GM03348 (cell line): ENCODE measurements around the gene ADO.

Experiments used
- DNase-seq: peaks from one replicate; pipeline ENCODE4 v3.0.0; 2012; ENCODE audit warnings: low spot score

ADO gene

DNA sequence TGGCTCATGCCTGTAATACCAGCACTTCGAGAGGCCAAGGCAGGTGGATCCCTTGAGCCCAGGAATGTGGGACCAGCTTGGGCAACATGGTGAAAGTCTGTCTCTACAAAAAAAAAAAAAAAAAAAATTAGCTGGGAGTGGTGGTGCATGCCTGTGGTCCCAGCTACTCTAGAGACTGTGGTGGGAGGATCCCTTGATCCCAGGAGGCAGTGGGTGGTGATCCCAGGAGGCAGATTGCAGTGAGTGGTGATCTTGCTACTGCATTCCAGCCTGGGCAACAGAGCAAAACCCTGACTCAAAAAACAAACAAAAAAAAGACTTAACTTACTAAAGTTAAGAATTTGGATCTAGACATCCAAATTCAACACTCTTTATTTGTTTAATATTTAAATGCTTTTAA lies 10.2 kb upstream of the ADO start:
- peak; percentile 56 for DNase-seq

DNA sequence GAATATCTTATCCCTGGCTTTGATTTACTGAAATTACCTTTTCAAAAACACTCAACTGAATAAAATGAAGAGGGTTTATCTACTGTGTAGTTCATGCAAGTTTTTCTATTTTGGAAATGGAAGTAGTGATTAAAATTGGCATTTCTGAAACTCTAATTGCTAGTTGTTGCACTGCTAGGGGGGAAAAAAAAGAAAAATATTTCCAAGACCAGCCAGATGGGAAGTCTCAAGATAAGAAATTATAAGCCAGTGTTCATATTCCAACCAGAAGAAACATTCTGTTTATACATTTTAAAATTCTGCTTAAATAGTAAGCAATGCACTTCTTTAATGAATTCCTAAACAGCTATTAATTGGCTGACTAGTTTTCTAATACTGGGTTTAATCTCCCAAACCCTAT lies 9.4 kb upstream of the ADO start:
- DNase-seq = no peak

DNA sequence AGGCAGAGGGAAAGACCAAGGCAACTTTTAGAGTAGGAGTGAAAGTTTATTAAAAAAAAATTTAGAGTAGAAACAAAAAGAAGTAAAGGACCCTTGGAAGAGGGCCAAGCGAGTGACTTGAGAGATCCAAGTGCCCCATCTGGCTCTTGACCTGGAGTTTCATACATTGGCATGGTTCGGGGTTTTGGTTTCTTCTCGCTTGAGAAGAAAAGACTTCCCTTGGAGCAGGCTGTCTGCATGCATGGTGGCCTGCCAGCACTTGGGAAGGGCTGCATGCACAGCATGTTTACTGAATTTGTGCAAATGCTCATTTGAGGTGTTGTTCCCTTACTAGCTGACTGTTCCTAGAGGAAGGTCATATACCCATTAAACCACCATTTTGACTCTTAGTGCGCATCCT lies 8.8 kb upstream of the ADO start:
- no peak for DNase-seq

DNA sequence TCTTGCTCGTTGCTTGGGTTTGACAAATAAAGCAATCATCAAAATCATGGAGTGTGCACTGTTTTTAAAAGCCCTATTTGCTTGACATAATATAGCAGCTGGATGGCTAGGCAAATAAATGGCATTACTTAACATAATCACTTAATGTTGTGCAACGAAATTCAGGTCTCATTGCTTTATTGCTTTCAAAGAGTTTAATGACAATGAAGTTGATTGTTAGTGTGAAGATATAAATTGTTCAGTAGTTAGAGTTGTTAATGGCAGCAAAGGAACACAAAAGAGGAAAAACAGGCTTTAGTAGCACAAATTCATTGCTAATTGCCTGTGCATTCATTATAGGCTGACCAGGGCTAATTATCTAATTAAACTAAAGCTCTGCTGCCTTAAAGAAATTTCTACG lies 7.6 kb upstream of the ADO start:
- no peak for DNase-seq

DNA sequence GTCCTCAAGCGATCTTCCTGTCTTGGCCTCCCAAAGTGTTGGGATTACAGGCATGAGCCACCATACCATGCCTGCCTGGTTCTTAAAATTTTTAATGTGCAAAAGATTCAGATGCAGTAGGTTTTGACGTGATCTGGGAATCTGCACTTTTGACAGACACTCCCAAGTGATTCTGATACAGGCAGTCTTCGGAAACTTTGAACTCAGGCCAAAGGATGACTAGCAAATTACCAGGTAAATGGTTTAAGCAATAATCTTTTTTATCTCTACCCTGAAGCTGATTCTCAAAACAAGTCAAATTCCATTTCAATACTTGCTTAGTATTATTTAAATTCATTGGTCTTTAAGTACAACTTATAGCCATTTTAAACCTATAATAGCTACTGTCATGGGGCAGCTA lies 2.6 kb upstream of the ADO start:
- no peak for DNase-seq

DNA sequence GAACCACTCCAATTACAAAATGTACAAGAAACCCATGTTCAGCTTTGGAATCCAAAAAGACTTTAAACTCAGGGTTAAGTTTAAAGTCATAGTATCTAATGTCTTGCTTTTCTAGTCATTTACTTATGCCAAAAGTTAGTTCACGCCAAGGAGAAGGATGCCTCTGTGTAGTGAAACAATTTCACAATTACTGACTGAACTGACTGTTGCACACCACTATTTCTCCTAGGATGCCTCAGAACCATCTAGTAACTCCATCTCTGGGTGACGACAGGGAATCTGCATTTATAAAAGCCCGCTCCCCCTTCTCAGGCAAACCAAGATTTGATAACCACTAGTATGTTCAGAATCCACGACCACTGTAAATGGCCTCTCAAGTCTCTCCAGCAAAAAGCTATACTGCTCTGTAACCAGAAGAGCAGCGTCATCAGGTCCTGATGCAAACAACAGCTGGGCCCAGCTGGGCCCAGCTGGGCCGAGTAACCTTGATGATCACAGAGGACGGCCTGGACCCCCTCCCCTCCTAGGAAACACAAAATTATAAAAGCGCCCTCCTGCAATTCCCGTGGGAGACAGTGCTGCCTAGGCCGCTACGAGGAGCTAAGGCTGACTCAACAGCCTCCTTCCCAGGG lies 680 bp upstream of the ADO start:
- DNase-seq = peak; percentile 10

DNA sequence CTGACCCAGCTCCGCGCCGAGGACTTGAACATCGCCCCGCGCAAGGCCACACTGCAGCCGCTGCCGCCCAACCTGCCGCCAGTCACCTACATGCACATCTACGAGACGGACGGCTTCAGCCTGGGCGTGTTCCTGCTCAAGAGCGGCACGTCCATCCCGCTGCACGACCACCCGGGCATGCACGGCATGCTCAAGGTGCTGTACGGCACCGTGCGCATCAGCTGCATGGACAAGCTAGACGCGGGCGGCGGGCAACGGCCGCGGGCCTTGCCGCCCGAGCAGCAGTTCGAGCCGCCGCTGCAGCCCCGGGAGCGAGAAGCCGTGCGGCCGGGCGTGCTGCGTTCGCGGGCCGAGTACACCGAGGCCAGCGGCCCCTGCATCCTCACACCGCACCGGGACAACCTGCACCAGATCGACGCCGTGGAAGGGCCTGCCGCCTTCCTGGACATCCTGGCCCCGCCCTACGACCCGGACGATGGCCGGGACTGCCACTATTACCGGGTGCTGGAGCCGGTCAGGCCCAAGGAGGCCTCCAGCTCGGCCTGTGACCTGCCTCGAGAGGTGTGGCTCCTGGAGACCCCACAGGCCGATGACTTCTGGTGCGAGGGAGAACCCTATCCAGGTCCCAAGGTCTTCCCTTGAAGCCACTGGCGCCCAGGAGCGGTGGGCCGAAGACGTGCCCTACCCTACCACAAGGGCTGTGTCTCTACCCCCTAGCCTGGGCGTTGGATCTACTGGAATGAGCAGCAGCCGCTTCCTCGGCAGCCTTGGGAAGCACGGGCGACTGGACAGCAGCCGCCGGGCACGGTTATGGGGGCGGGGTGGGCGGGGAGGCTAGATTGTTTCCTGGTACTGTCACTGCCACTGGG lies 945 bp downstream of the ADO start:
- DNase-seq = peak; percentile 77

DNA sequence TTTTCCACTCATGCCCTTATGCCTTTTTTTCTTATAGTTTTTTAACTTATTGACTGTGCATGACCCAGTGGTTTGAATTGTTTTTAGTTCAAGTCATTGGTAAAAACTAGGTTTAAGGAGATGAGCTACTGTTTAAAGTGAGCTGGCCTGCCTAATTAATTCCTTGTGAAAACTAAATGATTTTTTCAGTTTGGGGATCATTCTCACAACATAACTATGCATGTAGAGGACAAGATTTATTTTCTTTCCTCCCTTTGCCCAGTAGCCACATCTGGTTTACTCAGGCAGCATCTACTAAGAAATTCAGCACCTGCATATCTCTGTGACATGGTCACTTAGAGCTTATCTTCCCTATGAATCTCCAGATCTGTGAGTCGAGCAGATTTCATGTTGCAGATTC lies 1.7 kb downstream of the ADO start:
- DNase-seq = peak; percentile 33

DNA sequence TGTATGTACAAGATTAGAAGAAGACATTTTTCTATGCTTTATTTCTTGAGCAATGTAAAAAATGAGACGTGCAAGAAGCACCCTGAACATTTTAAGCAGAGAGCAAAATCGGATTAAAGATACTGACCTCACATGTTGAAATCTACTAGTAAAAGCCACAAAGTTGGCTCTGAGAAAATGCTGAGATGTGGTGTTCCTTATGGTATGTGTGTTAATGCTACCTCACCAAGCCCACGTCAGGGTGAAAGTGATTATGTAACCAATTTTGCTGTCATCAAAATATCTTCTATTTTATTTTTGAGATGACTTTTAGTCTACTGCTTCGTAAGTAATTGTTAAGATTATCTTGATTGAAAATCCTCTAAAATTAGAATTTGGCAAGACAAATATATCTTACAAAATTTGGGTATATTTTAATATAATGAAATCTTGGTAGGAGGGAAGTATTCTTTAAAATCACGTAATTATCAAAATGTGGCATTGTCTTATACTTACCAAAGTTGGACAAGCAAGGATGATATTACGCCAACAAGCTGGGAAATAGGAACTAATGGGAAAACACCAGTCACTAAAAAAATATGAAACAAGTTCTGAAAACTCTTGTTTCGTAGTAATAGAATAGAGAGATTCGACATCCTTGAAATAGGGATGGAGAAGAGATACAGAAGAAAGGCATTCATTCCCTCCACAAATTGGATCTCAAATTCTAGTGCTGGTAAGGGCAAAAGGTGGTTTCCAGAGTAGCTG lies 5.8 kb downstream of the ADO start:
- no peak for DNase-seq

DNA sequence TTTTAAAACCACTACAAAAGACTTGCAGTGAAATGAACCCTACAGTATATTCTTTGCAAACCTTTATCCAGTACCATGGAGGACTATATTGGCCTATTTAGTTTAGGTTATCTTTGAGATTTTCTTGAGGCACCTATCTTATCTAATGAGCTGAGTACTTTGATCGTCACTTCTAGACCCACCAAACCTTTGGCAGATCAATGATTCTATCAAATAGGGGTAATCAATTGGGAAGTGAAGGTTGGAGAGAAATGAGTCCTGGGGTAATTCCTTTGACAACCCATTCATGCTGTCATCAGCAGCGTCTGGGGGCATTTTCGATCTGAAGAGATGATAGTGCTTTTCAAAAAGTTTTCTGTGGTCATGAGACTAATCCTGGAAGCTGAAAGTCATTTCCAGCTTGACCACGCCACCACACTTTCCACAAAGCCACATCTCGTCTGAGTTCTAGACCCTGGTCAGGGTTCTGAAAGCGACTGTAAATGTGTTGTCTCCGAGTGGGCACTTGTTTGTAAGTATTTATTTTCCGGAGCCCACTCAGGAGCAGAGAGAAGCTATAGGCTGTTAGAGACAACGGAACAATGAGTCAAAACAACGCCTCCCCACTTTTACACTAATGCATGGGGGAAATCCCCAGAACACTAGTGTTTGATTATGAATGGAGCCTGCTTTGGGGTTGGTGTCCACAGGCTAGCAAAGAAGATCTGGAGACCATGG lies 6.8 kb downstream of the ADO start:
- no peak for DNase-seq

DNA sequence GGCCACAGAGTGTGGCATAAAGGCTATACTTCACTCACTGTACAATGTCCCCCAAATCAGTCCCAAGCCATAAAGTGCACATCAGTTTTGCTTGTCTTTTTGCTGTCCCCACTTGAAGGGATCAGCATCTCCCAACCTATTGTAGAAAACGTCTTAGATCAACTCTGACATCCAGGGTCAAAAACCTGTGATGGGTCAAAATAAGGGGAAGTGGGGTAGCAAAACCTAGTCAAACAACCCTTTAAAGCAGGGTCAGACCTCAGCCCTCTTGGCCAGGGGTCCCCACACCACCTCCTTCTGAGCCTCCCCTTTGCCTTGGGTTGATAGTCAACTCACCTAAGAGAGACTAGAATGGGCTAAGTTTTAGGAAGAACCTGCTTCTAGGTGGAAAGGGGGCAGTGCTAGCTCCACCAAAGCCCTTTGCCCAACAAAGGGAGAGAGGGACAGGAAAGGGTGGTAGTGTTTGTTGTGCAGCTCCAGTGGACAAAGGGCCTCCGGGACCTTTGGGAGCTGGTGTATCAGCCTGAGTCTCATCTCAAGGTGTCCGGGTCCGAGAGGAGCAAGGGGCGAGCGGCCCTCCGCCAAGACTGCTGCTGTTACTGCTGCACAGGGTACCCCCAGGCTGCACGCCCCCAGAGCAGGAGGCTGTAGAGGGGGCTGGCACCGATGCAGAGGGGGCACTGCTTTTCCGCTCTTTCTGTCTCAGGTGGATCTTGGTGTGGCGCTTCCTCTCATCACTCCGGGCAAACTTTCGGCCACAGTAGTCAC lies 8.3 kb downstream of the ADO start:
- no peak for DNase-seq

DNA sequence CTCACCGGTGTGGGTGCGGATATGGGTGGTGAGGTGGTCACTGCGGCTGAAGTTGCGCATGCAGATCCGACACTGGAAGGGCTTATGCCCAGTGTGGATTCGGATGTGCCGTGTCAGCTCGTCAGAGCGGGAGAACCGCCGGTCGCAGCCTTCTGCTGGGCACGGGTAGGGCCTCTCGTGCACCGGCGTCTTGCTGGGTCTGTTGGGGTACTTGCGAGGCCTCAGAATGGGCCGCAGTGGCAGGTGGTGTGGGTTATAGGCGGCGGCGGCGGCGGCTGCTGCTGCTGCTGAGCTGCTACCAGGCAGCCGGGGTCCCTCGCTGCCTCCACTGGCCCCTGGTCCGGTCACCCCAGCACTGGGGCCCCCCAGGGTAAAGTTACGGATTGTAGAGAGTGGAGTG lies 8.9 kb downstream of the ADO start:
- no peak for DNase-seq

DNA sequence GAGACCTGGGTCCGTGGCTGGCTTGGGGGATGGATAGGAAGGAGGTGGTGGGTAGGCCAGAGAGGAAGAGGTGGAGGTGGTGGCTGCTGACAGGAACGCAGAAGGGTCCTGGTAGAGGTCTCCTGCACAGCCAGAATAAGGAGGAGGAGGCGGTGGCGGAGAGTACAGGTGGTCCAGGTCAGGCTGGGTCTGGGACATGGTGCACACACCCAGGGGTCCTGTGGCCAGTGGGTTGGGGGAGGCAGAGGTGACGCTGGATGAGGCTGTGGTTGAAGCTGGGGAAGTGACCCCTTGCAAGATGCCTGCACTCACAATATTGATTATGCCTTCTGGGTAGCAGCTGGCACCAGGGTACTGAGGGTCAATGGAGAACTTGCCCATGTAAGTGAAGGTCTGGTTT lies 9.5 kb downstream of the ADO start:
- no peak for DNase-seq

DNA sequence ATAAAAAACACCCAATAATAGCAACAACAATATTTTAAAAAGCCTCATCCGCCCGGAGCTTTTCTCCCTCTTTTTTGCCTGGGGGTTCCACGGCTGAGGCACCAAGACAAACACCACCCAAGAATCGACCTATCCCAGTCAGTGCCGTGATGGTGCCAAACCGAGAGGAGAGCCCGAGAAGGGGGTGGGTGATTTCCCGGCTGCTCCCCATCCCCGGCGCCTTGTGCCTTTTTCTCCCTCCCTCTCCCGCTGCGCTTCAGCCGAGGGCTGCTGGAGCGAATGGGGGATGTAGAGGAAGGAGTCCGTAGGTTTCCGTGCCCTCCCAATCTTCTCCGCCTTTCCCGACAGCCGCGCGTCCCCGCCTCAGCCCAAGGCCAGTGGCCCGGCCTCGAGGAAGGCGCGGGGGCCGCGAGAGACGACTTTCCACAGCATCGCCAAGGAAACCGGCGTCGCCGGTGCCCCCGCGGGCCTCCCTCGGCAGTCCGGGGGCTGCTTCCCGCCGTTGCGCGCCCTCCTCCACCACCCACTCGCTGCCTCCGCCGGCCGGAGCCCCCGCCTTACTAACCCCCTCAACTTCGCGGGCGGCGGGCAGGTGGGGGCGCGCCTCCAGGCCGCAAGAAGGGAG lies 10.3 kb downstream of the ADO start:
- peak; percentile 34 for DNase-seq

DNA sequence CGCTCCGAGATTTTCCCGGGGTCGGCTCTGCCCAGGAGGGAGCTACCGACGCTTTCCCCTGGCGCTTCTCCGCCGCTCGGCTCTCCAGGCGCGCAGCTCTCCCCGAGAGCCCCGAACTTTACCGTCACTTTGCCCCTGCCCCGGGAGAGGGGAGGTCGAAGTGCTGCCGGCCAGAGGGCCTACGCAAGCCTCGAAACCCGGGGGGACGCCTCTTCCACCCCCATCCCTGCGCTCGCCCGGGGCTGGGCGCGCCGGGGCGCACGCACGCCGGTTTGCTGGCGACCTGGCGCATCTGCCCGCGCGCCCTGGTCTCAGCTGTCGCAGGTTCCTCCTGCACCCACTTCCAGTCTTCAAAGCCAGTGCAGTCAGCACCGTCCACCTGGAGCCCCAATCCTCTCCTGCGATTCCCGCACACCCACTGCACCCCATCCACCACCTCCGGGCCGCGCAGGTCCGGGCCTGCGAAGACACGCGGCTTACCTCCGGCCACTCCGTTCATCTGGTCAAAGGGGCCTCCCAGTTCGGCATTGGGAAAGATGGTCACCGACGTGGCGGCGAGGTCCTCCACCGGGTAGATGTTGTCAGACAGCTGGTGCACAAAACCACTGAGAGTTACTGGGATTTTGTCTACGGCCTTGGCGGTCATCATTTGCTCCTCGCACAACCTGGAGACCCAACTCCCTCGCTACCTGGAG lies 11.0 kb downstream of the ADO start:
- DNase-seq = peak; percentile 20

DNA sequence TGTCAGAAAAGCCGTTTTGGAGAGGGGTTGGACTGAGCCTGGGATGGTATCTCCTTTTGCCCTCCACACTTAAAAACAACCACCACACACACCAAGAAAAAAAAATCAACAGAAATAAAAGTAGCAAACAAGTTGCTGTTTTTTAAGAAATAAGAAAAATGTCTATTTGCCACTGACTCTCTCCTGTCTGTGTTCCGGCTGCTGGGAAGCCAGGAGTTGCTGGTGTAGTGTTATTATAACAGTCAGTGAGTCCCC lies 11.5 kb downstream of the ADO start:
- DNase-seq = no peak

DNA sequence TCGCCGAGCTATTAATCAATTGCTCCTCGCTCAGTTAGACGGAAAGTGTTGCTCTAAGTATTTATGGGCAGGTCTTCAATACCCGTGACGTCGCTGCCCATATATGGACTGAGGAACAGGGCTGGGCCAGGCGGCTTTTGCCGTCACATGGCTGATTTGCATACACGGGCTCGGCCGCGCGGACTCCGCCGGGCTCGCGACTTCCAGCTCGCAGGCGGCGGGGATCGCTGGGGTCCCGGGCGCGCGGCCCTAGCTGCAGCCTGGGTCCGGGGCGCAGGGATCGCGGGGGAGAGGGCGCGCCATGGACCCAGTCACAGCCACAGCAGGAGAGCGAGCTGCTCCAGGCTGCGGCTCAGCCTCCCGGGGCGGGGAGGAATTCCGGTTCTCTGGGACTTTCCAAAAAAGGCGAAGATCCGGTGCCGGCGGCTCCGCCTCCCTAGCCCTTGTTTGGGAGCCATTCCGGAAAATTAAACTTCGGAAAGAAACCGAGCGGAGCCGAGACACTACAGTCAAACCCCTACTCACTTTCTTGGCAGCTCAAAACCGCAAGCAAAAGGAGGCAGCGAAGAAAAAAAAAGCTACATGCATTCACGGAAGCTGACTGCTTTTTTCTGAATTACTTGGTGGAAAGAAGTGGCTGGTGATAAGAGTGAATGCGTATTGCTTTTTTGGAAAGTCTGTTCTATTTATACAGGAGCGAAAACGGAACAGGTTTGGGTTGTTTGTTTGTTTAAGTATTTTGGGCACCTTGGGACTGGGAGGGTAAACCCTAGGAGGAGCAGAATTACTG lies 12.0 kb downstream of the ADO start, which contains the start of gene EGR2:
Gene EGR2 (minus strand): TSS at position 36 of the 790 bp plus-strand sequence. CDS start 337 bp downstream, outside the sequence.
- DNase-seq = peak; percentile 95

DNA sequence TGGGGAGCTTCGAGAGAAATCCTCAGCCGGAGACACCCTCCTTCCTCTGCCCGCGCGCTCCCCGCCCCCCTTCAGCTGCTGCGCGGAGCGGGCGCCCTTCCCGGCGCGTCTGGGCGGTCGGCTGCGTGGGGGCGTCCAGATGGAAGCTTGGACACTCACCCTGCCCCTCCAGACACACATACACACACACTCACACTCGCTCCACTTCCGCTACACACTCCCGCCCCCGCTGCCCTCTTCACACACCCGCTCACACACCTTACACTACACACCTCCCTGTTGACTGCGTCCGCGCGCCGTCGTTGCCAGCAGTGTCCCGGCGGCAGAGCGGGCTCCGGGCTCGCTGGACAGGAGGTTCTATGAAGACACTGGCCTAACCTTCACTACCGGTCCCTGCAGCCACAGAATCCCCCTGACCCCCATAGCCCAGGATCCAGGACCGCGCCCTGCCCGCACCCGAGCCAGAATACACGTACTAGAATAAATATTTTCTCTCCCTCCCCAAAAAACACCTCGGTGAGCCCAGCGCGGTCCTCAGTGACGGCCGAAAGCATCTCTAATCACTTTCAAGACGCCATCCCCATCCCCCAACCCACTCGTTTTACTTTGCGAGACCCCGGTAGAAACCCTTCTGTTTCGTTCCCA lies 12.7 kb downstream of the ADO start:
- DNase-seq = peak; percentile 74

DNA sequence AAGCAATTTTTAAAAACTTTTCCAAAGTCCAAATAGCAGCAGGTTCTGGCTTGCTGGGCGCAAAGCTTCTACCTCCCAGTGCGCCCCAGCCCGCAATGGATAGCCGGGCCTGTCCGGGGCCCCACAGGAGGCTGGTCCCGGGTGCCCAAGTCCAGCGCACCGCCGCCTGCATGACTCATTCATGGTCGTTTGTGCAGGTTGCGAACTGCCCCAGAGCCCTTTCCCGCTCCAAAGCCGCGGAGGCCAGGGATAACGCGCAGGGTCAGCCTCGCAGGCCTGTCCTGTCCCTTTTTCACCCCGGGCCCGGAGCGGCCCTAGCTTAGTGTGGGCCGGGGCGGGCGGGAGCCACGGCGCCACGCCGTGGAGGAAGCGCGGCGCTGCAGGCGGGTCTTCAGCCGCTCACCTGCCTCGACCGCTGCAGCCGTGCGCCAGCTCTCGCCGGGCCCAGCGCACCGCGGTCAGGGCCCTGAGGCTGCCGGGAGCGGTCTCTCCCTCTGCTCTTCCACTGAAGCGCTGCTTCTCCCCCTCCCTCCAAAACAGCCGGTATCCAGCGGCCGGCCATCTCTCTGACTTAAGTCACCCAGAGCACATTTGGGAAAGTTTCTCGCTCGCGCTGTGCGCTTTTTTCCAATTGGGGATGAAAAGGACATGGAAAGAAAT lies 13.4 kb downstream of the ADO start:
- peak; percentile 90 for DNase-seq
